Gastrocnemius medialis (tissue), 4 donors: ENCODE data around the gene GIN1. TPM values are rescaled to one million over a fixed set of nuclear protein-coding genes. Genes with fewer than 3 reads are reported as not detected.

Source experiments
- ATAC-seq, 2 donors: fragments of 150-250 bp; one replicate each; pipeline ENCODE4 v1.9.1; 2016
- DNase-seq, 2 donors: peaks; one replicate each; pipeline ENCODE4 v3.0.0-alpha.2; 2019
- H3K27ac ChIP-seq, 4 donors: fragments of 200-600 bp; sonication (generic); 1 replicate in 1 of 4; 2 replicates in 3 of 4; pipeline ENCODE4 v1.5.1; 2016 to 2018; ENCODE audit warnings: mild to moderate bottlenecking in 2 of 4, moderate library complexity in 1 of 4
- H3K27me3 ChIP-seq, 3 donors: fragments of 200-600 bp; sonication (generic) in 2 of 3; 1 replicate in 1 of 3; 2 replicates in 2 of 3; pipeline versions ENCODE4 v1.5.1 to v1.6.0; 2016 to 2019; ENCODE audit warnings: mild to moderate bottlenecking in 1 of 3, moderate library complexity in 1 of 3
- H3K36me3 ChIP-seq, 2 donors: fragments of 200-600 bp; sonication (generic) in 1 of 2; one replicate each; pipeline ENCODE4 v1.5.1; 2017 to 2018
- H3K4me1 ChIP-seq, 2 donors: fragments of 200-600 bp; sonication (generic) in 1 of 2; one replicate each; pipeline ENCODE4 v1.5.1; 2016 to 2017; ENCODE audit warnings: mild to moderate bottlenecking in 2 of 2
- H3K4me3 ChIP-seq, 4 donors: fragments of 200-600 bp; sonication (generic) in 3 of 4; 1 replicate in 1 of 4; 2 replicates in 3 of 4; pipeline ENCODE4 v1.5.1; 2016 to 2019; ENCODE audit warnings: mild to moderate bottlenecking in 2 of 4
- H3K9me3 ChIP-seq, 3 donors: fragments of 200-600 bp; sonication (generic) in 2 of 3; 1 replicate in 1 of 3; 2 replicates in 2 of 3; pipeline ENCODE4 v1.5.1; 2016 to 2019
- POLR2A ChIP-seq, 2 donors: fragments of 450-650 bp; IDR thresholded peaks; one replicate each; pipeline ENCODE4 v1.6.1; 2017; ENCODE audit warnings: antibody characterized with exemption in 2 of 2, mild to moderate bottlenecking in 2 of 2, moderate library complexity in 2 of 2
- in situ Hi-C, 4 donors: fragments of 200-750 bp; cut with MboI; loops; one replicate each; pipeline versions ENCODE4 v1.15.0 to v1.8.0; 2017; ENCODE audit warnings: low sequenced_read_pairs in 4 of 4
- intact Hi-C: fragments of 100-400 bp; cut with DNase I; formaldehyde crosslinking; loops from one replicate; pipeline ENCODE4 v1.15.1; 2023; ENCODE audit warnings: low total_unique reads
- total RNA-seq, 4 donors: library from RNA; depleted of rRNA; stranded (reverse); fragments of >200 nt; gene quantifications; one replicate each; pipeline versions ENCODE4 v1.1.0 to v1.2.3, GENCODE V29; 2016
- TF ChIP-seq, protein P1 (sequence below), 5 experiments: fragments of 450-650 bp in 3 of 5; fragments of 200-600 bp in 2 of 5; sonication (generic) in 2 of 5; IDR thresholded peaks in 4 of 5; conservative IDR thresholded peaks in 1 of 5; 1 replicate in 4 of 5; 2 replicates in 1 of 5; pipeline ENCODE4 v1.5.1; 2016 to 2019; ENCODE audit warnings: antibody characterized with exemption in 5 of 5, mild to moderate bottlenecking in 3 of 5, moderate library complexity in 3 of 5

GIN1 gene
- total RNA-seq, 4 donors from 2014 or later = 4.6 to 11.2 (median 6.9) TPM

DNA sequence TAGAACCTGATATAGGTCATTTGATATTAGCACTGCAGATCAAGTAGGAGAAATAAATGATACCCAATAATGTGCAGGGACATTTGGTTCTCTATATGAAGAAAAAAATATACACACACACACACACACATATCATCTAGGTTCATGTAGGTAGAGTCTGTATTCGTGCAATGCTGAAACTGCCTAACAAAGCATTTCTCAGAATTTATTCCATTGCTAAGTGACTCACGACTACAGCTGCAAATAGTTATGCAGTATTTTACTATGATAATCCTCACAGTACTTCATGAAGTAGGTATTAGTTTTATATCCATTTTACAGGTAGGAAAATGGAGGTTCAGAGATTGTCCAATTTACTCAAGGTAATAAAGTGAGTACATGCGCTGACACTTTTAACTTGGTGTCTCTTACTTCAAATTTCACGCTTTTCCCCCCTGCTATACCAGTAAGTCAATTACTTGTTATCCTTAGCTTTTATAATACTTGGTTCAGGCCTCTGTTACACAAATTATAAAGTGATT, 2.4 kb downstream of the GIN1 start:
- Histone ChIP-seq H3K27ac (no peak overlapping the region), H3K4me3 (no peak overlapping the region), H3K27me3 (no peaks in the 10 kb centered on the region), H3K9me3 (no peaks in the 10 kb centered on the region), H3K4me1 (peaks cover 28 to 30% of the 10 kb centered on the region in 2 donors), H3K36me3 (no peaks in the 10 kb centered on the region)
- in situ Hi-C loops = no loop called here
- intact Hi-C loops = no loop called here
- no peak for ATAC-seq
- TF ChIP-seq, protein P1, sequence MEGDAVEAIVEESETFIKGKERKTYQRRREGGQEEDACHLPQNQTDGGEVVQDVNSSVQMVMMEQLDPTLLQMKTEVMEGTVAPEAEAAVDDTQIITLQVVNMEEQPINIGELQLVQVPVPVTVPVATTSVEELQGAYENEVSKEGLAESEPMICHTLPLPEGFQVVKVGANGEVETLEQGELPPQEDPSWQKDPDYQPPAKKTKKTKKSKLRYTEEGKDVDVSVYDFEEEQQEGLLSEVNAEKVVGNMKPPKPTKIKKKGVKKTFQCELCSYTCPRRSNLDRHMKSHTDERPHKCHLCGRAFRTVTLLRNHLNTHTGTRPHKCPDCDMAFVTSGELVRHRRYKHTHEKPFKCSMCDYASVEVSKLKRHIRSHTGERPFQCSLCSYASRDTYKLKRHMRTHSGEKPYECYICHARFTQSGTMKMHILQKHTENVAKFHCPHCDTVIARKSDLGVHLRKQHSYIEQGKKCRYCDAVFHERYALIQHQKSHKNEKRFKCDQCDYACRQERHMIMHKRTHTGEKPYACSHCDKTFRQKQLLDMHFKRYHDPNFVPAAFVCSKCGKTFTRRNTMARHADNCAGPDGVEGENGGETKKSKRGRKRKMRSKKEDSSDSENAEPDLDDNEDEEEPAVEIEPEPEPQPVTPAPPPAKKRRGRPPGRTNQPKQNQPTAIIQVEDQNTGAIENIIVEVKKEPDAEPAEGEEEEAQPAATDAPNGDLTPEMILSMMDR (IDR thresholded peaks at IDR 0.05 in 4 of 5, conservative IDR thresholded peaks at IDR 0.05 in 1 of 5) = no peak
- no peak for TF ChIP-seq POLR2A (IDR thresholded peaks at IDR 0.05)
- no peak for DNase-seq

DNA sequence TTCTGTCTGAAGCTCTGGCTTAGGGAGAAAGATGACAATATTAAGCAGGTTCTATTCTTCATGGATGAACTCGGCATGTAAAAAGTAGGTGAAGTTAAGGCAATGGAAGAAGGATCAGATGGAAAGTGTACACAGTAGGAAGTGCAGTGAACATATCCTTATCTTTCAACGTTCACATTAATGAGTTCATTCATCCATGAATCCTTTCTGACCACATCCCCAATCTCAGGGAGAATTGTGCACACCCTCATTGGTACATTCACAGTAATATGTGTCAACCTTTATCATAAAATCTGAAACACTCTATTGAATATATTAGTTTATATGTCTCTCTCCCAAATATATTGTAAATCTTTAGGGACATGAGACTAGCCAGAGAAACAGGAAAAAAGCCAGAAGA, 5.5 kb downstream of the GIN1 start:
- Histone ChIP-seq H3K4me1 (peaks cover 16 to 17% of the 10 kb centered on the region in 2 donors), H3K27ac (no peak overlapping the region), H3K36me3 (no peaks in the 10 kb centered on the region), H3K4me3 (no peak overlapping the region), H3K27me3 (no peaks in the 10 kb centered on the region), H3K9me3 (no peaks in the 10 kb centered on the region)
- intact Hi-C loops (no loop called here), in situ Hi-C loops (no loop called here)
- no peak for ATAC-seq
- TF ChIP-seq POLR2A (IDR thresholded peaks at IDR 0.05) = no peak
- TF ChIP-seq, protein P1 (IDR thresholded peaks at IDR 0.05 in 4 of 5, conservative IDR thresholded peaks at IDR 0.05 in 1 of 5) = no peak
- no peak for DNase-seq

DNA sequence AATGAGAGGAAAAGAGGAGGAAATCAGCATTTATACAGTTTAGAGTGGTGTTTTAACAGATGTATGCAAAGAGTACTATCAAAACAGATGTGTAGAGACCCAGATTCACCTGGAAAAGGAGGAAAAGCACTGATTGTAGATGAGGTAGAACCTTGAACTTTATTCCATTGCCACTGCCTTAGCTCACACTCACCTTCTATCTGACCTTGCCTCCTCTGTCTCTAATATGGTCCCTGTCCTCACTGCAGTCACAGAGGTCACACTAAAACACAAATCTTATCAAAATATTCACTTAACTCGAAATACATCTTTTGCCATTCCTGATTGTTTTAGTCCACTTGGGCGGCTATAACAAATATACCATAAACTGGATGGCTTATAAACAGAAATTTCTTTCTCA, 7.0 kb downstream of the GIN1 start:
- DNase-seq (no peak), ATAC-seq (no peak)
- Histone ChIP-seq H3K36me3 (no peaks in the 10 kb centered on the region), H3K9me3 (no peaks in the 10 kb centered on the region), H3K27me3 (no peaks in the 10 kb centered on the region), H3K4me1 (peaks cover 4 to 6% of the 10 kb centered on the region in 2 donors), H3K27ac (no peak overlapping the region), H3K4me3 (no peak overlapping the region)
- in situ Hi-C loops (no loop called here), intact Hi-C loops (no loop called here)
- no peak for TF ChIP-seq POLR2A (IDR thresholded peaks at IDR 0.05)
- TF ChIP-seq, protein P1 (IDR thresholded peaks at IDR 0.05 in 4 of 5, conservative IDR thresholded peaks at IDR 0.05 in 1 of 5) = no peak

DNA sequence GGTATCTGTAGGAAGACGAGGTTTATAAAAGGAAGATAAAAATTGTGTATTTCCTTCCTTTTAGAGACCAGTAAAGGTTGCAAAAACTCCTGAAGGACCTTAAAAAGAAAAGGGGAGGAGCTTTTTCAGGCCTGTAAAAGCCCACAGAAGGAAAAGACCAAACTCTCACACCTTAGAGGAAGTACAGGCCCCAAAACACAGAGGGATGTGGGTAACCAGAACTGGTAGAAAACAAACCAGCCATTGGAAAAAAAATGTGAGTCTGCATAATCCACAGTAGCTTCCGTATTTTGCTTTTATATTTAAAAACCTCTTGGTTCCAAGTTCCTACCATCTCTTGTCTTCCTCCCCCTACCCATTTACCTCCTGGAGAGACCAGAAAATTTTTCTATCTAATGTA, 8.5 kb downstream of the GIN1 start:
- ATAC-seq (no peak), DNase-seq (no peak)
- Histone ChIP-seq H3K4me1 (no peaks in the 10 kb centered on the region), H3K27me3 (no peaks in the 10 kb centered on the region), H3K36me3 (no peaks in the 10 kb centered on the region), H3K9me3 (no peaks in the 10 kb centered on the region), H3K4me3 (no peak overlapping the region), H3K27ac (no peak overlapping the region)
- TF ChIP-seq, protein P1 (IDR thresholded peaks at IDR 0.05 in 4 of 5, conservative IDR thresholded peaks at IDR 0.05 in 1 of 5) = no peak
- TF ChIP-seq POLR2A (IDR thresholded peaks at IDR 0.05) = no peak
- in situ Hi-C loops = no loop called here
- intact Hi-C loops = no loop called here

DNA sequence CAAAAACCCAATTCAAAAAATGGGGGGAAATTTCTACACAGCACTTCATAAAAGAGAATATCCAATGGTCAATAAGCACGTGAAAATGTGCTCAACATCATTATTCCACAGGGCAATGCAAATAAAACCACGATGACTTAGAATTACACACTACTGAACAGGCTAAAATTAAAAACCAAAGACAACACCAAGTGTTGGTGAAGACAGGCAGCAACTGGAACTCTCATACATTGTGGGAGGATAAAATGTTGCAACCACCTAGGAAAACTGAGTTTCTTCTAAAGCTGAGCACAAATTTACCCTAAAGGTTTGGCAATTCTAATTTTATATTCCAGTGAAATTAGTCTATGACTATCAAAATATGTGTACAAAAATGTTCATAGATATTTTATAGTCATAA, 9.5 kb downstream of the GIN1 start:
- Histone ChIP-seq H3K27ac (no peak overlapping the region), H3K27me3 (no peaks in the 10 kb centered on the region), H3K9me3 (no peaks in the 10 kb centered on the region), H3K36me3 (no peaks in the 10 kb centered on the region), H3K4me3 (no peak overlapping the region), H3K4me1 (no peaks in the 10 kb centered on the region)
- no peak for ATAC-seq
- in situ Hi-C loops (no loop called here), intact Hi-C loops (no loop called here)
- DNase-seq = no peak
- TF ChIP-seq, protein P1 (IDR thresholded peaks at IDR 0.05 in 4 of 5, conservative IDR thresholded peaks at IDR 0.05 in 1 of 5) = no peak
- TF ChIP-seq POLR2A (IDR thresholded peaks at IDR 0.05) = no peak
